ENCODE data around the gene DLGAP1. TPM values are rescaled to one million over a fixed set of nuclear protein-coding genes. Genes with fewer than 3 reads are reported as not detected.

The DLGAP1 gene
- total RNA-seq, 1 experiment from 2014 or later: 23.0 TPM

- H3K27ac Mint-ChIP-seq: no peak overlapping the region
Measured at GRCh38 chr18:3599861-3600260, 855.2 kb downstream of the DLGAP1 start.

GRCh38 chr18:3599195-3599594, 855.9 kb downstream of the DLGAP1 start:
- CTCF ChIA-PET: interaction anchor here (1.0 to 1.2 kb wide), 2 partner anchors 25 to 66 kb away, joined by 3 to 8 read pairs; no protein-coding TSS in a partner anchor
- Mint-ChIP-seq H3K27me3 (ENCODE audit: low read depth) (no peaks in the 10 kb centered on the region), H3K27ac (peak overlapping the region; percentile 69), H3K9me3 (no peaks in the 10 kb centered on the region), H3K36me3 (no peaks in the 10 kb centered on the region; the same call in 1 of the 2 replicates), H3K4me1 (peaks cover 53% of the 10 kb centered on the region), H3K4me3 (no peak overlapping the region)
- ATAC-seq: no peak
- POLR2A ChIA-PET: no interaction called here
- no peak for DNase-seq (ENCODE audit: low spot score)
- TF ChIP-seq CDX4 (CRISPR knock-in tag; IDR thresholded peaks at IDR 0.05; ENCODE audit: borderline replicate concordance) (no peak), SP1 (CRISPR knock-in tag; conservative IDR thresholded peaks at IDR 0.05) (no peak), ZNF396 (CRISPR knock-in tag; IDR thresholded peaks at IDR 0.05; ENCODE audit: borderline replicate concordance) (no peak), ATF2 (CRISPR knock-in tag; IDR thresholded peaks at IDR 0.05; ENCODE audit: borderline replicate concordance, low read depth) (no peak), HMGA2 (CRISPR knock-in tag; IDR thresholded peaks at IDR 0.05) (no peak), ZNF512 (CRISPR knock-in tag; IDR thresholded peaks at IDR 0.05; ENCODE audit: borderline replicate concordance) (no peak), MYBL2 (CRISPR knock-in tag; IDR thresholded peaks at IDR 0.05) (no peak), JAZF1 (CRISPR knock-in tag; IDR thresholded peaks at IDR 0.05) (no peak), ATF6 (CRISPR knock-in tag; IDR thresholded peaks at IDR 0.05) (no peak), NFATC4 (CRISPR knock-in tag; IDR thresholded peaks at IDR 0.05) (no peak), ERG (CRISPR knock-in tag; IDR thresholded peaks at IDR 0.05) (no peak)

More at GRCh38 chr18:3599861-3600260, 855.2 kb downstream of the DLGAP1 start:
- no peak for DNase-seq (ENCODE audit: low spot score)
- H3K27me3 Mint-ChIP-seq (ENCODE audit: low read depth): no peaks in the 10 kb centered on the region
- no peak for ATAC-seq
- H3K4me3 Mint-ChIP-seq: no peak overlapping the region
- ChIA-PET CTCF (interaction anchor here (1.0 to 1.2 kb wide), 2 partner anchors 24 to 66 kb away, joined by 3 to 8 read pairs; no protein-coding TSS in a partner anchor), POLR2A (no interaction called here)
- TF ChIP-seq ZNF121 (CRISPR knock-in tag; IDR thresholded peaks at IDR 0.05) (peak; percentile 71), ESRRA (CRISPR knock-in tag; IDR thresholded peaks at IDR 0.05; ENCODE audit: borderline replicate concordance) (no peak), TEAD1 (CRISPR knock-in tag; IDR thresholded peaks at IDR 0.05) (no peak), FOXK1 (CRISPR knock-in tag; IDR thresholded peaks at IDR 0.05) (no peak)
- no peaks in the 10 kb centered on the region; the same call in 1 of the 2 replicates for H3K36me3 Mint-ChIP-seq
- H3K9me3 Mint-ChIP-seq: no peaks in the 10 kb centered on the region
- H3K4me1 Mint-ChIP-seq: peaks cover 46% of the 10 kb centered on the region

- H3K27me3 Mint-ChIP-seq (ENCODE audit: low read depth): no peaks in the 10 kb centered on the region; the same call in 1 of the 2 replicates
- CTCF ChIA-PET: interaction anchor here (1.2 to 1.9 kb wide), 2 partner anchors 13 to 67 kb away, joined by 3 to 7 read pairs; no protein-coding TSS in a partner anchor
- H3K4me1 Mint-ChIP-seq: peaks cover 55% of the 10 kb centered on the region
- H3K27ac Mint-ChIP-seq: no peak overlapping the region
- no peaks in the 10 kb centered on the region for H3K9me3 Mint-ChIP-seq
- TF ChIP-seq ZNF396 (CRISPR knock-in tag; IDR thresholded peaks at IDR 0.05; ENCODE audit: borderline replicate concordance) (no peak), TEAD1 (CRISPR knock-in tag; IDR thresholded peaks at IDR 0.05) (no peak), GTF2I (CRISPR knock-in tag; conservative IDR thresholded peaks at IDR 0.05) (no peak), IRF2 (CRISPR knock-in tag; IDR thresholded peaks at IDR 0.05; ENCODE audit: borderline replicate concordance, low read depth) (no peak), HMGA2 (CRISPR knock-in tag; IDR thresholded peaks at IDR 0.05) (no peak), TP53 (CRISPR knock-in tag; IDR thresholded peaks at IDR 0.05) (no peak), OVOL2 (CRISPR knock-in tag; IDR thresholded peaks at IDR 0.05; ENCODE audit: borderline replicate concordance) (no peak), USF2 (CRISPR knock-in tag; IDR thresholded peaks at IDR 0.05) (no peak), NR3C1 (CRISPR knock-in tag; conservative IDR thresholded peaks at IDR 0.05; ENCODE audit: low read depth) (no peak)
- DNase-seq (ENCODE audit: low spot score) (no peak), ATAC-seq (no peak)
- no peaks in the 10 kb centered on the region; the same call in 1 of the 2 replicates for H3K36me3 Mint-ChIP-seq
- no peak overlapping the region for H3K4me3 Mint-ChIP-seq
- POLR2A ChIA-PET: no interaction called here
Measured at GRCh38 chr18:3598581-3598980, 856.5 kb downstream of the DLGAP1 start.

All from WTC11 (cell line).